GM21423 (cell line): Measurements from ENCODE around the gene ABTB2.

Experiments
- ATAC-seq: cut with Tn5 transposase; IDR thresholded peaks from one replicate; pipeline ENCODE4 v1.9.1; 2021; ENCODE audit warnings: mild to moderate bottlenecking, moderate library complexity; ENCODE audit not compliant: unreplicated experiment

ABTB2 gene

GRCh38 chr11:34296412-34296811, 61.4 kb downstream of the ABTB2 start:
- no peak for ATAC-seq

- ATAC-seq = no peak
Observed at GRCh38 chr11:34292546-34292945, 65.3 kb downstream of the ABTB2 start.

- ATAC-seq = no peak
Observed at GRCh38 chr11:34292111-34292510, 65.7 kb downstream of the ABTB2 start.

GRCh38 chr11:34290926-34291325, 66.9 kb downstream of the ABTB2 start:
- no peak for ATAC-seq

- ATAC-seq = no peak
Observed at GRCh38 chr11:34288492-34288891, 69.3 kb downstream of the ABTB2 start.

- ATAC-seq = no peak
Observed at GRCh38 chr11:34284811-34285481, 72.9 kb downstream of the ABTB2 start.

GRCh38 chr11:34284156-34284555, 73.7 kb downstream of the ABTB2 start:
- ATAC-seq = no peak

- ATAC-seq = no peak
Observed at GRCh38 chr11:34280945-34281872, 76.6 kb downstream of the ABTB2 start.

- ATAC-seq = peak; percentile 64
Observed at GRCh38 chr11:34278693-34279297, 79.0 kb downstream of the ABTB2 start.

- ATAC-seq = no peak
Observed at GRCh38 chr11:34278175-34278574, 79.6 kb downstream of the ABTB2 start.

GRCh38 chr11:34277171-34277570, 80.6 kb downstream of the ABTB2 start:
- no peak for ATAC-seq

- no peak for ATAC-seq
Observed at GRCh38 chr11:34276352-34276864, 81.4 kb downstream of the ABTB2 start.

GRCh38 chr11:34275486-34275885, 82.3 kb downstream of the ABTB2 start:
- no peak for ATAC-seq

- no peak for ATAC-seq
Observed at GRCh38 chr11:34274712-34275398, 83.0 kb downstream of the ABTB2 start.

- no peak for ATAC-seq
Observed at GRCh38 chr11:34273099-34273498, 84.7 kb downstream of the ABTB2 start.

GRCh38 chr11:34271727-34272126, 86.1 kb downstream of the ABTB2 start:
- no peak for ATAC-seq

GRCh38 chr11:34270711-34271110, 87.1 kb downstream of the ABTB2 start:
- no peak for ATAC-seq

- no peak for ATAC-seq
Observed at GRCh38 chr11:34269694-34270245, 88.0 kb downstream of the ABTB2 start.

- ATAC-seq = no peak
Observed at GRCh38 chr11:34268906-34269430, 88.8 kb downstream of the ABTB2 start.

- ATAC-seq = no peak
Observed at GRCh38 chr11:34267417-34267816, 90.4 kb downstream of the ABTB2 start.
